ENCODE data around the gene DDO. TPM values are rescaled to one million over a fixed set of nuclear protein-coding genes. Genes with fewer than 3 reads are reported as not detected.

The DDO gene
- total RNA-seq, 4 donors from 2014 or later = 0.88 to 3.3 (median 0.97) TPM; not detected in 1

- no peak for DNase-seq
Observed at GRCh38 chr6:110369066-110369465, 46.3 kb downstream of the DDO start.

GRCh38 chr6:110368284-110368683, 47.1 kb downstream of the DDO start:
- no peak overlapping the region for H3K27ac ChIP-seq
- H3K4me3 ChIP-seq = no peak overlapping the region
- intact Hi-C loops (cut with DNase I; ENCODE audit: low total_unique reads) = no loop called here
- no peaks in the 10 kb centered on the region for H3K36me3 ChIP-seq
- no peaks in the 10 kb centered on the region for H3K9me3 ChIP-seq
- DNase-seq = no peak
- H3K4me1 ChIP-seq = no peaks in the 10 kb centered on the region
- no peaks in the 10 kb centered on the region for H3K27me3 ChIP-seq
- TF ChIP-seq CTCF (IDR thresholded peaks at IDR 0.05) (no peak), POLR2A (IDR thresholded peaks at IDR 0.05) (no peak)

More at GRCh38 chr6:110369066-110369465, 46.3 kb downstream of the DDO start:
- Histone ChIP-seq H3K9me3 (no peaks in the 10 kb centered on the region), H3K27me3 (no peaks in the 10 kb centered on the region), H3K4me1 (no peaks in the 10 kb centered on the region), H3K27ac (no peak overlapping the region), H3K36me3 (no peaks in the 10 kb centered on the region), H3K4me3 (no peak overlapping the region)
- no peak for TF ChIP-seq POLR2A (IDR thresholded peaks at IDR 0.05)
- TF ChIP-seq CTCF (IDR thresholded peaks at IDR 0.05) = no peak
- intact Hi-C loops (cut with DNase I; ENCODE audit: low total_unique reads) = no loop called here

GRCh38 chr6:110367825-110368224, 47.5 kb downstream of the DDO start:
- Histone ChIP-seq H3K4me3 (no peak overlapping the region), H3K9me3 (no peaks in the 10 kb centered on the region), H3K27me3 (no peaks in the 10 kb centered on the region), H3K27ac (no peak overlapping the region), H3K4me1 (no peaks in the 10 kb centered on the region), H3K36me3 (no peaks in the 10 kb centered on the region)
- TF ChIP-seq CTCF (IDR thresholded peaks at IDR 0.05) = no peak
- no peak for TF ChIP-seq POLR2A (IDR thresholded peaks at IDR 0.05)
- intact Hi-C loops (cut with DNase I; ENCODE audit: low total_unique reads) = no loop called here
- no peak for DNase-seq

- TF ChIP-seq CTCF (IDR thresholded peaks at IDR 0.05) (no peak), POLR2A (IDR thresholded peaks at IDR 0.05) (no peak)
- Histone ChIP-seq H3K36me3 (no peaks in the 10 kb centered on the region), H3K9me3 (no peaks in the 10 kb centered on the region), H3K27me3 (no peaks in the 10 kb centered on the region), H3K4me3 (no peak overlapping the region), H3K4me1 (no peaks in the 10 kb centered on the region), H3K27ac (no peak overlapping the region)
- intact Hi-C loops (cut with DNase I; ENCODE audit: low total_unique reads) = no loop called here
- no peak for DNase-seq
Observed at GRCh38 chr6:110366975-110367374, 48.4 kb downstream of the DDO start.

GRCh38 chr6:110366256-110366655, 49.1 kb downstream of the DDO start:
- Histone ChIP-seq H3K4me3 (no peak overlapping the region), H3K27ac (no peak overlapping the region)
- no peak for TF ChIP-seq POLR2A (IDR thresholded peaks at IDR 0.05)
- no peak for TF ChIP-seq CTCF (IDR thresholded peaks at IDR 0.05)

More at GRCh38 chr6:110366256-110366655, 49.1 kb downstream of the DDO start:
- H3K27me3 ChIP-seq = no peaks in the 10 kb centered on the region
- no peaks in the 10 kb centered on the region for H3K9me3 ChIP-seq
- H3K4me1 ChIP-seq = no peaks in the 10 kb centered on the region
- H3K36me3 ChIP-seq = no peaks in the 10 kb centered on the region
- intact Hi-C loops (cut with DNase I; ENCODE audit: low total_unique reads) = no loop called here
- no peak for DNase-seq
